D721Med (cell line): ENCODE data around the gene TVP23C.
"Not testable (repeated sequence)": the region's sequence is repeated elsewhere in the genome, so short reads cannot be mapped to it uniquely, and the experiment has no call there.

ENCODE experiments used
- DNase-seq: peaks from one replicate; pipeline ENCODE4 v3.0.0; 2011; ENCODE audit warnings: low spot score; ENCODE audit not compliant: insufficient read length
- FAIRE-seq: peaks from 2 replicates; lab custom pipeline; 2011; peaks lifted over from hg19 to GRCh38; lab: Jason Lieb, UNC
- CTCF ChIP-seq: IDR thresholded peaks from 2 replicates; pipeline ENCODE4 v1.5.1; 2012; ENCODE audit warnings: mild to moderate bottlenecking, control low read depth; ENCODE audit not compliant: insufficient read depth; ENCODE audit errors: missing control alignments

The TVP23C gene

DNA sequence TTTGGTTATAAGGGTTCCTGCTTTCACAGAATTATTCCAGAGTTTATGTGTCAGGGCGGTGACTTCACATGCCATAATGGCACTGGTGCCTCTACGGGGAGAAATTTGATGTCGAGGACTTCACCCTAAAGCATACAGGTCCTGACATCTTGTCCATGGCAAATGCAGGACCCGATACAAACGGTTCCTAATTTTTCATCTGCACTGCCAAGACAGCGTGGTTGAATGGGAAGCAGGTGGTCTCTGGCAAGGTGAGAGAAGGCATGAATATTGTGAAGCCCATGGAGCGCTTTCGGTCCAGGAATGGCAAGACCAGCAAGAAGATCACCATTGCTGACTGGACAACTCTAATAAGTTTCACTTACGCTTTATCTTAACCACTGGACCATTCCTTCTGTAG lies 56.3 kb downstream of the TVP23C start:
- no peak for FAIRE-seq
- no peak for TF ChIP-seq CTCF
- DNase-seq = no peak

- FAIRE-seq = not testable (repeated sequence)
These were observed 57.6 kb downstream of the TVP23C start for GRCh38 chr17:15505708-15506107.

GRCh38 chr17:15503731-15504130 lies 59.6 kb downstream of the TVP23C start:
- FAIRE-seq = no peak
- no peak for DNase-seq
- no peak for TF ChIP-seq CTCF

More at GRCh38 chr17:15505708-15506107, 57.6 kb downstream of the TVP23C start:
- not testable (repeated sequence) for DNase-seq

DNA sequence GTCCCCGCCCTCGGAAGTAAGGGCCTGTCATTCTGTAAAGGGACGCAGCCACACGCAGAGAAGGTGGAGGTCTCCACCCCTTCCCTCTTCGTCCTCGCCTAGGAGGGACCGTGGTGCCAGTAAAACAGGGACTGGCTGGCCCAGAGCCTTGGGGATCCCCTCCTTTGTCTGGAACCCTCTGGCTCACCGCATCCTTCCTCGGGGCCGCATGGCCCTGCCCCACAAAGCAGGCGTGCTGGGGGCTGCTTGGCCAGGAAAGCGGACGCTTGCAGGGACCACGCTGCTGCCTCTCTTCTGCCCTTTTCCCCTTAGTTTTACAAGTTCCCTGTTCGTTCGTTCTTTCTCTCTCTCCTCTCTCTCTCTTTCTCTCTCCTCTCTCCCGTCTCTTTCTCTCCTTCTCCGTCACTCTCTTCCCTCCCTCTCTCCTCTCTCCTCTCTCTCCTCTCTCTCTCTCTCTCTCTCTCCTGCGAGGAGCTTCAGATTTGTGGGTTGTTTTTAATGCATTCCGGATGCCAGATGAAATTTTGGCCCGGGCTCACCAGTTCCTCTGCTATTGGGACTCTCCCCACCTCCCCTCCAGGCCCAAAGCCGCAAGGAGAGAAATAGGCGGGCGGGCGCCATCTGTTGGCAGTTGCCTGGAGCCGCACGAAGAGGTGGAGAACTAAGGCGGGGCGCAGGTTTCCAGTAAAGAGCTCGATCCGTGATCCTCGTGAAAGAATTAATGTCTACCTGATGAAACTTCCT lies 60.7 kb downstream of the TVP23C start:
- TF ChIP-seq CTCF = peak; percentile 65
- FAIRE-seq = no peak
- DNase-seq = peak; percentile 39

DNA sequence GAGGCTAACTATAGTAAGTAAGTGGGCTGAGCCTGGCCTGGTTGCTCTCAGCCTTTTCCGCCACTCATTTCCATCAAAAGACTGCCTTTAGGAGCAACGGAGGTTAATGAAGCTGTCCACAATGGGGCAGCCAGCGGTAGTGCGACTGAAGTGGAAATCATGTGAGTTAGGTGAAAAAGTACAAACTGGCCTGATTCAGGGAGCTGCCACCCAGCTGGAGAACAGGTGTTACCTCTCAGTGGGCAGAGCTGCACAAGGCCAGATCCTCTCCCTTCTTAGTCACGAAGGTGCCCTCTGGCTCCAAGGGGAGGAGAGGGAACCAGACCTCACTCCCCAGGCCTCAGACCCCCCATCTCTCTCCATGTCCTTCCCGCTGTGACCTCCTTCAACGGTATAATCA lies 61.5 kb downstream of the TVP23C start:
- DNase-seq (no peak), FAIRE-seq (no peak)
- TF ChIP-seq CTCF = no peak

GRCh38 chr17:15501282-15501681 lies 62.0 kb downstream of the TVP23C start:
- TF ChIP-seq CTCF = no peak
- DNase-seq (no peak), FAIRE-seq (no peak)

- FAIRE-seq (no peak), DNase-seq (no peak)
- no peak for TF ChIP-seq CTCF
These were observed 65.2 kb downstream of the TVP23C start for GRCh38 chr17:15498107-15498506.
